ENCODE results near the gene ZNF672. TPM values are rescaled to one million over a fixed set of nuclear protein-coding genes. Genes with fewer than 3 reads are reported as not detected.
A peak's percentile ranks its signal among the peaks of the same experiment; 100 is the strongest.

The ZNF672 gene
- total and polyA plus RNA-seq, 12 donors: 16.1 to 44.4 (median 36.7) TPM

- H3K36me3 ChIP-seq: peaks cover 0 to 61% (median 32%) of the 10 kb centered on the region in 9 donors
- peak overlapping the region in 3 of 10 donors; percentile 8 to 31 (median 17) for H3K27ac ChIP-seq
- H3K27me3 ChIP-seq: no peaks in the 10 kb centered on the region
- DNase-seq: peak; percentile 61
- 58 to 67% methylated on average over 12 of the region's 12 CpGs for WGBS, 2 donors
- no peaks in the 10 kb centered on the region for H3K9me3 ChIP-seq
- ATAC-seq: peak; percentile 22 to 64 (median 50)
- intact Hi-C loops (cut with DNase I): no loop called here
- H3K4me1 ChIP-seq: peaks cover 0 to 37% (median 21%) of the 10 kb centered on the region in 9 donors
- H3K4me3 ChIP-seq: no peak overlapping the region
- TF ChIP-seq CTCF (IDR thresholded peaks at IDR 0.05): no peak
Observed at GRCh38 chr1:248810727-248811513, 27.1 kb upstream of the ZNF672 start.

DNA sequence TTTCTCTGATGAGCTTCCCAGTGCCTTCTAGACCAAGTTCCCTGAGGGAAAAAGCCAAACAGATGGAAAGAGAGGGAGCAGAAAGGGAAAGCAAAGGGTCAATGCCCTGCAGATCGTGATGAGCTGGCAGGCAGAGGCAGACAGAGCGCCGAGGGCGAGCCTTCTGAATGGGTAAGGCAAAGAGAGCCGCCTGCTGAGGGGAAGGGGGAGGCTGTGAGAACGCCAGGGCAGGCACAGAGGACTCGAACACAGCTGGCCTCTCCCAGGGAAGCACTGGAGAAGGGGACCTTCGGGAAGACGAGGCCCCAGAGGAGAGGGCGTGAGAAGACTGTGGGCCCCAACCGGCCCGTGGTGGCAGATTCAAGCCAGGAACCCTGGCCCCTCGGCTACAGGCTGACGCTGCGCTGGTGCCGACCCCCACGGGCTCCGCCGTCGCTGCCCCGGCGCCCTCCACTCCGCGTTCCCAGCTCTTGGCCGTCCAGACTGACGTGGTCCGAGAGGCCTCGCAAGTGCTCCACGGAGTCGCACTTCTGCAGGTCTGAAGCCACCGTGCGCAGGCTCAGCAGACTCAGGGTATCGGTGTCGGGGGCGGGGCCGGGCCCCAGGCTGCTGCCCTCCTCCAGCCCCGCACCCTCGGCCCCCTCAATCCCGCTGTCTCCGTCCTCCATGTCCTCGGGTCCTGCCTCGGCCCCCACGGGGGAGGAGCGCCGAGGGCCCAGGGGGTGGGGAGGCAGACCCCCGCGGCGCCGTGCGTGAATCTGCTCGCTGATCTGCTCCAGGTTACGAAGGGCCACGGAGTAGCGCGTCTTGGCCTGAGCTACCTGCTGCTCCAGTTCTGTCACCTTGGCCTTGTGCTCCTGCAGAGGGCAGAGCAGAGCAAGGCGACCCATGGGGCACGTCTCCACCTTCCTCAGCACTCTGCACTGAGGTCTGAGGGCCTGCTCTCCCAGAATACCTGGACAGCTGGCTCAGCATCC lies 26.2 kb upstream of the ZNF672 start:
- no peaks in the 10 kb centered on the region for H3K9me3 ChIP-seq
- intact Hi-C loops (cut with DNase I): no loop called here
- peak overlapping the region in 1 of 10 donors; percentile 17 for H3K27ac ChIP-seq
- ATAC-seq: no peak
- TF ChIP-seq CTCF (IDR thresholded peaks at IDR 0.05): peak in 1 of 9 donors; percentile 9
- no peaks in the 10 kb centered on the region for H3K27me3 ChIP-seq
- peaks cover 0 to 69% (median 33%) of the 10 kb centered on the region in 9 donors for H3K36me3 ChIP-seq
- peaks cover 0 to 37% (median 21%) of the 10 kb centered on the region in 9 donors for H3K4me1 ChIP-seq
- no peak for DNase-seq
- WGBS, 2 donors: 85 to 86% methylated on average over 57 of the region's 57 CpGs
- H3K4me3 ChIP-seq: no peak overlapping the region

GRCh38 chr1:248812736-248813425 lies 25.1 kb upstream of the ZNF672 start:
- H3K4me1 ChIP-seq: peaks cover 0 to 38% (median 16%) of the 10 kb centered on the region in 9 donors
- WGBS, 2 donors: 92 to 95% methylated on average over 23 of the region's 23 CpGs
- no peaks in the 10 kb centered on the region for H3K9me3 ChIP-seq
- no peak for TF ChIP-seq CTCF (IDR thresholded peaks at IDR 0.05)
- no peaks in the 10 kb centered on the region for H3K27me3 ChIP-seq
- intact Hi-C loops (cut with DNase I): no loop called here
- H3K4me3 ChIP-seq: no peak overlapping the region
- ATAC-seq (no peak), DNase-seq (no peak)
- peaks cover 0 to 77% (median 33%) of the 10 kb centered on the region in 9 donors for H3K36me3 ChIP-seq
- no peak overlapping the region for H3K27ac ChIP-seq

DNA sequence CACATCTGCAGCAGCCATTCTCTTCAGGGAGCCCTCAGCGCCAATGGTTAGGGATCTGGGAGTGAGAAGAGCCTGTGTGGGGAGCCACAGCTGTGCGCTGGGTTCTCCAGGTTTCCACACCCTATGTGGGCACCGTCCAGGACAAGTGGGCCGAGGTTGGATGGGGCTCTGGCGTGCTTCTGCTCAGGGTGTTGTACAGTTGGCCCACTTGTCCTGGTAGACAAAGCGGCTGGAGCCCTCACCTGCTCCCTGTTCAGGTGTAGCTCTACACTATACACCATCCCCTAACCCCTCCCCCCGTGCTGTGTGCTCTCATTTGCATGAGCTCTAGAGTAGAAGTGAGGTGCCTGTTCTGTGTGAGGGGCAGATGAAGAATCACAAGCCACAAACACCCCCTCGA lies 24.5 kb upstream of the ZNF672 start:
- Histone ChIP-seq H3K9me3 (no peaks in the 10 kb centered on the region), H3K36me3 (peaks cover 0 to 76% (median 33%) of the 10 kb centered on the region in 9 donors), H3K27me3 (no peaks in the 10 kb centered on the region), H3K4me1 (peaks cover 0 to 45% (median 18%) of the 10 kb centered on the region in 9 donors), H3K4me3 (no peak overlapping the region), H3K27ac (no peak overlapping the region)
- 91 to 95% methylated on average over 8 of the region's 8 CpGs for WGBS, 2 donors
- no peak for ATAC-seq
- intact Hi-C loops (cut with DNase I): no loop called here
- TF ChIP-seq CTCF (IDR thresholded peaks at IDR 0.05): no peak
- DNase-seq: no peak
